HepG2 (cell line): ENCODE measurements around the gene OPN5. TPM values are rescaled to one million over a fixed set of nuclear protein-coding genes. Genes with fewer than 3 reads are reported as not detected.

ENCODE experiments used
- ATAC-seq: fragments of 200-7000 bp; cut with Tn5 transposase; 3 replicates; pipeline ENCODE4 v1.9.1; 2020; ENCODE audit warnings: mild to moderate bottlenecking, moderate library complexity
- BruUV-seq: library from RNA; stranded (reverse); fragments of 400-500 nt; replicated peaks from 2 replicates; lab custom pipeline; 2021; lab: Mats Ljungman, UMichigan
- CTCF ChIA-PET: fragments of 300-600 bp; formaldehyde crosslinking; extraction: SDS; loops from one replicate; lab custom pipeline; 2021; ENCODE audit warnings: low total read pairs, inconsistent platforms, low intra/inter-chr PET ratio; lab: Yijun Ruan, JAX
- POLR2A ChIA-PET: fragments of 350-600 bp; sonication (Branson Sonifier 250); formaldehyde crosslinking; loops from one replicate; lab custom pipeline; 2020; ENCODE audit warnings: antibody characterized with exemption, inconsistent platforms; lab: Yijun Ruan, JAX
- DNase-seq: peaks from one replicate; pipeline ENCODE4 v3.0.0-alpha.2; 2015; ENCODE audit warnings: low spot score
- FAIRE-seq: peaks from 3 replicates; lab custom pipeline; 2011; peaks lifted over from hg19 to GRCh38; lab: Jason Lieb, UNC
- H2AFZ ChIP-seq: one replicate; pipeline ENCODE4 v1.6.1; 2011; ENCODE audit warnings: low read length, inconsistent platforms
- H3K27ac ChIP-seq: fragments of 300-600 bp; 3 replicates; pipeline ENCODE4 v1.8.0; 2011; ENCODE audit warnings: mixed run types, mild to moderate bottlenecking, mixed read lengths, low read length, inconsistent platforms; ENCODE audit not compliant: insufficient read depth; ENCODE audit errors: extremely low read length
- H3K27me3 ChIP-seq, 2 experiments: fragments of 200-600 bp in 1 of 2; 2 replicates in 1 of 2; 3 replicates in 1 of 2; pipeline versions ENCODE4 v1.6.0 to v1.8.0; 2011; ENCODE audit warnings: low read length in 2 of 2, mild to moderate bottlenecking in 2 of 2, moderate library complexity in 2 of 2, inconsistent platforms in 1 of 2; ENCODE audit not compliant: insufficient read depth in 2 of 2, control insufficient read depth in 1 of 2
- H3K36me3 ChIP-seq, 2 experiments: fragments of 200-600 bp in 1 of 2; replicated peaks in 1 of 2; 2 replicates in 1 of 2; 3 replicates in 1 of 2; pipeline versions ENCODE4 v1.5.1 to v1.8.0; 2011; ENCODE audit warnings: low read length in 2 of 2, inconsistent platforms in 1 of 2; ENCODE audit not compliant: insufficient read depth in 2 of 2, control insufficient read depth in 1 of 2
- H3K4me1 ChIP-seq: 2 replicates; pipeline ENCODE4 v1.5.1; 2012; ENCODE audit warnings: low read length, inconsistent platforms; ENCODE audit not compliant: insufficient read depth
- H3K4me2 ChIP-seq: 2 replicates; pipeline ENCODE4 v1.6.0; 2011; ENCODE audit warnings: low read depth, low read length, inconsistent platforms
- H3K4me3 ChIP-seq, 3 experiments: fragments of 200-600 bp in 1 of 3; sonication (generic), shearing (Covaris generic) in 1 of 3; replicated peaks in 1 of 3; 2 replicates each; pipeline ENCODE4 v1.5.1; 2011 to 2016; ENCODE audit warnings: low read length in 3 of 3, inconsistent platforms in 2 of 3, low read depth in 2 of 3, mild to moderate bottlenecking in 2 of 3, control low read depth in 1 of 3, mixed read lengths in 1 of 3; ENCODE audit not compliant: insufficient read depth in 1 of 3
- H3K79me2 ChIP-seq: one replicate; pipeline ENCODE4 v1.6.1; 2011; ENCODE audit warnings: low read length, inconsistent platforms; ENCODE audit not compliant: insufficient read depth
- H3K9ac ChIP-seq: 2 replicates; pipeline ENCODE4 v1.6.0; 2011; ENCODE audit warnings: mild to moderate bottlenecking, low read depth, low read length, inconsistent platforms; ENCODE audit not compliant: insufficient read depth
- H3K9me3 ChIP-seq: 2 replicates; pipeline ENCODE4 v1.5.1; 2012; ENCODE audit warnings: mild to moderate bottlenecking, low read length
- H4K20me1 ChIP-seq: 2 replicates; pipeline ENCODE4 v1.6.0; 2011; ENCODE audit warnings: inconsistent platforms, mild to moderate bottlenecking, low read length, moderate library complexity; ENCODE audit not compliant: insufficient read depth
- DNMT1 ChIP-seq: sonication (generic); formaldehyde crosslinking; IDR thresholded peaks from 2 replicates; pipeline ENCODE4 v1.5.1; 2020; ENCODE audit warnings: mild to moderate bottlenecking, missing genetic modification reagents
- FOXA3 ChIP-seq: IDR thresholded peaks from 2 replicates; pipeline ENCODE4 v1.6.1; 2016; ENCODE audit warnings: missing genetic modification reagents, missing compliant biosample characterization
- KMT2A ChIP-seq: sonication (generic); formaldehyde crosslinking; IDR thresholded peaks from 2 replicates; pipeline ENCODE4 v1.4.0; 2020; ENCODE audit warnings: missing genetic modification reagents
- LCORL ChIP-seq, 2 experiments: fragments of 450-650 bp in 1 of 2; sonication (generic) in 1 of 2; formaldehyde crosslinking in 1 of 2; IDR thresholded peaks; 2 replicates each; pipeline versions ENCODE4 v1.5.0 to v1.6.1; 2017 to 2020; ENCODE audit warnings: antibody characterized with exemption in 1 of 2, missing genetic modification reagents in 1 of 2
- MIER2 ChIP-seq: IDR thresholded peaks from 2 replicates; pipeline ENCODE4 v1.6.1; 2016; ENCODE audit warnings: missing biosample characterization, missing genetic modification reagents
- MTA3 ChIP-seq: sonication (generic); formaldehyde crosslinking; IDR thresholded peaks from 2 replicates; pipeline ENCODE4 v1.4.0; 2020; ENCODE audit warnings: missing genetic modification reagents
- RFX1 ChIP-seq: fragments of 450-650 bp; IDR thresholded peaks from 2 replicates; pipeline ENCODE4 v1.6.1; 2017
- SP4 ChIP-seq: sonication (generic); formaldehyde crosslinking; IDR thresholded peaks from 2 replicates; pipeline ENCODE4 v1.8.1; 2023; ENCODE audit warnings: mild to moderate bottlenecking, missing genetic modification reagents
- THYN1 ChIP-seq: sonication (generic); formaldehyde crosslinking; IDR thresholded peaks from 2 replicates; pipeline ENCODE4 v1.8.1; 2023; ENCODE audit warnings: low read depth, mild to moderate bottlenecking, moderate library complexity, missing genetic modification reagents, borderline replicate concordance
- ZFY ChIP-seq: sonication (generic); formaldehyde crosslinking; IDR thresholded peaks from 2 replicates; pipeline ENCODE4 v1.4.0; 2020; ENCODE audit warnings: missing genetic modification reagents
- ZNF335 ChIP-seq: sonication (generic); formaldehyde crosslinking; IDR thresholded peaks from 2 replicates; pipeline ENCODE4 v1.4.0; 2020; ENCODE audit warnings: missing genetic modification reagents
- ZNF564 ChIP-seq: sonication (generic); formaldehyde crosslinking; IDR thresholded peaks from 2 replicates; pipeline ENCODE4 v1.8.1; 2023; ENCODE audit warnings: mild to moderate bottlenecking, missing genetic modification reagents
- ZNF781 ChIP-seq: sonication (generic); formaldehyde crosslinking; IDR thresholded peaks from 2 replicates; pipeline ENCODE4 v1.5.1; 2020; ENCODE audit warnings: borderline replicate concordance, mild to moderate bottlenecking, missing genetic modification reagents; ENCODE audit errors: not compliant biosample characterization
- ZNF878 ChIP-seq: sonication (generic); formaldehyde crosslinking; IDR thresholded peaks from 2 replicates; pipeline ENCODE4 v1.8.1; 2023; ENCODE audit warnings: mild to moderate bottlenecking, missing genetic modification reagents, moderate library complexity
- WGBS: methylation state at CpG from one replicate; pipeline ENCODE4 v1.1.6; 2017; ENCODE audit warnings: low lambda C conversion rate; 5-methylcytosine and 5-hydroxymethylcytosine counted together
- in situ Hi-C: cut with HindIII; loops from 2 replicates; pipeline ENCODE4 v1.10.0; 2017; ENCODE audit warnings: low pct_unique_long_range_greater_than_20kb; ENCODE audit not compliant: extremely low pct_ligation_motif_present
- intact Hi-C: fragments of 100-400 bp; cut with micrococcal nuclease; formaldehyde crosslinking; loops from one replicate; pipeline ENCODE4 v1.10.0; 2022; ENCODE audit not compliant: unreplicated experiment
- polyA plus RNA-seq, 8 experiments: library from polyadenylated mRNA; depleted of rRNA in 3 of 8; stranded (reverse) in 7 of 8; unstranded in 1 of 8; fragments of >200 nt; fragmentation: Illumina TruSeq in 4 of 8; extraction: Trizol in 4 of 8; gene quantifications; 2 replicates each; pipeline versions ENCODE4 v1.2.1 to v1.2.3, GENCODE V29; 2011 to 2016; ENCODE audit warnings: low read depth in 4 of 8, missing spikeins in 1 of 8, mixed read lengths in 1 of 8; ENCODE audit not compliant: insufficient read depth in 1 of 8
- total RNA-seq, 5 experiments: library from RNA; depleted of rRNA; stranded (reverse); fragments of >200 nt; fragmentation: Illumina TruSeq; extraction: Trizol; gene quantifications; 2 replicates each; pipeline ENCODE4 v1.2.3, GENCODE V29; 2016; ENCODE audit warnings: low read depth in 1 of 5
- TF ChIP-seq, protein P1 (sequence below): sonication (generic); formaldehyde crosslinking; IDR thresholded peaks from 2 replicates; pipeline ENCODE4 v1.4.0; 2020; ENCODE audit warnings: missing genetic modification reagents
- TF ChIP-seq, protein P2 (sequence below): sonication (generic); formaldehyde crosslinking; IDR thresholded peaks from 2 replicates; pipeline ENCODE4 v1.5.1; 2020; ENCODE audit warnings: mild to moderate bottlenecking, missing genetic modification reagents, borderline replicate concordance

The OPN5 gene
- total and polyA plus RNA-seq, 2 of the 13 experiments (the other 11 are each of a cell fraction or from before 2014, with no cell fraction given), result not detected

DNA sequence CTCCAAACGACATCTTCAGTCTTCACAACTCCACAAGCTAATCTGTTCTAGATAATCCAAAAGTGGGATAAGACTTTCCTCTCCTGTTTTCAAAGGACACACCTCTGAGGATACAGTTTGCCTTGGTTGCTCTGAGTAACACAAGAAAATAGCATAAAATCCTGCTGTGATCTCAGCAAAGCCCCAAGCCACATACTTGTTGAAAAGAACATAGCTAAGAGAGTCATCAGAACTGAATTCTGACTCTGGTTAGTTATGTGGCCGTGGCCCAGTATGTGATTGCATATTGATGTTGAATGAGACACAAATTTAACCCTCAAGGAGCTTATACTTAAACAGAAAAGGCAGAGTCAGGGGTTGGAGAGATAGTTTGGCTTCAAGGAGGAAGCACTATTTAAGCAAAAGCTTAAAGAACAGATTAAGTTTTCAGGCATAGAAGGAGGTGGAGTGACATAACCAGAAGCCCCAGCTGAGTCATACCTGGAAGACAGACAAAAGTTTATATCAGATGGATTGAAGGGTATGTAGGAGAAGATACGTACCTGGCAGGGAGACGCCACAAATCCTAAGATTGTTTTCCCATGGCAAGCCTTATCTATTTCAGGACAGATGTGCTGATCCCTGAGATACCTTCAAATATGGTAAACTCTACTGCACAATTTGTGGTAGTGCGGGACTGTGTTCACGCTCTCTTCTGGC lies 41.2 kb downstream of the OPN5 start (continued):
- no peak for TF ChIP-seq ZFY (CRISPR knock-in tag)
- TF ChIP-seq KMT2A (CRISPR knock-in tag), result no peak
- TF ChIP-seq SP4, result no peak
- no peak for TF ChIP-seq DNMT1 (CRISPR knock-in tag)
- TF ChIP-seq, protein P1, sequence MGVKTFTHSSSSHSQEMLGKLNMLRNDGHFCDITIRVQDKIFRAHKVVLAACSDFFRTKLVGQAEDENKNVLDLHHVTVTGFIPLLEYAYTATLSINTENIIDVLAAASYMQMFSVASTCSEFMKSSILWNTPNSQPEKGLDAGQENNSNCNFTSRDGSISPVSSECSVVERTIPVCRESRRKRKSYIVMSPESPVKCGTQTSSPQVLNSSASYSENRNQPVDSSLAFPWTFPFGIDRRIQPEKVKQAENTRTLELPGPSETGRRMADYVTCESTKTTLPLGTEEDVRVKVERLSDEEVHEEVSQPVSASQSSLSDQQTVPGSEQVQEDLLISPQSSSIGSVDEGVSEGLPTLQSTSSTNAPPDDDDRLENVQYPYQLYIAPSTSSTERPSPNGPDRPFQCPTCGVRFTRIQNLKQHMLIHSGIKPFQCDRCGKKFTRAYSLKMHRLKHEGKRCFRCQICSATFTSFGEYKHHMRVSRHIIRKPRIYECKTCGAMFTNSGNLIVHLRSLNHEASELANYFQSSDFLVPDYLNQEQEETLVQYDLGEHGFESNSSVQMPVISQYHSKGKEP (CRISPR knock-in tag), result no peak
- no peak for TF ChIP-seq ZNF878 (CRISPR knock-in tag)
- TF ChIP-seq ZNF781 (CRISPR knock-in tag), result no peak
- no peak for TF ChIP-seq ZNF564 (CRISPR knock-in tag)
- TF ChIP-seq LCORL (IDR thresholded peaks at IDR 0.05), result no peak
- no peak for TF ChIP-seq LCORL (CRISPR knock-in tag; IDR thresholded peaks at IDR 0.05)

DNA sequence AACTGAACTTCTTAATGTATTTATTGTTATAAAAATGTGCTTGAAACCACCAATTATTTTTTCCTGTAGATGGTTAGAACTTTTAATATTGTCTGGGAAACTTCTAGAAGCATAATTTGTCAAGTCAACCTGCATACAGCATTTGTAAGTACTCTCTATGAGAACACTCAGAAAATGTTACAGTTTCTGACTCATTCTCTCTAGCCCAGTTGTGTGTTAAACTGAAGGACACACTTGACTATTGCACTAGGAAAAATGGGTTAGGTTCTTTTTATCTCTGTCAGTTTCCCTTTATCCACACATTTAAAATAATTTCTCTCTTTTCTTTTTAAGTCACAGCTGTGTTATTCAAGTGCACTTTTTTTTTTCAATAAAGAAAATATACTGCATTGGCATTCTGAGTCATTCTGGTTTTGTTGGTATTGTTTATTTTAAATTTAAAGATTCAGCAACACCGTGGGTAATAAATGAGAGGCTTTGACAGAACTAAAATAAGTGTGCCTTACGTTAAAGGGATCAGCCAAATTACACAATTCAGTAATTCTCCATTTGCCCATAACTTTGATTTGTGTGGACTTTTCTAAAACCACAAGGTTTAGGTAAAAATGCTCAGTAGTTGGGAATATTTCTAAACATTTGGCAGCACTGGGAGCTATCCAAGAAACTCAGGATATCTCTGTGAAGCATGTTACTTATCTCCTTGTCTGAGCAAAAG lies 50.7 kb downstream of the OPN5 start:
- Histone ChIP-seq H3K27ac (no peak overlapping the region), H3K4me1 (no peaks in the 10 kb centered on the region), H3K79me2 (no peaks in the 10 kb centered on the region), H3K4me2 (no peak overlapping the region), H3K4me3 (no peak overlapping the region), H3K9me3 (no peaks in the 10 kb centered on the region), H3K27me3 (no peaks in the 10 kb centered on the region), H3K9ac (no peak overlapping the region), H2AFZ (no peak overlapping the region), H4K20me1 (no peaks in the 10 kb centered on the region), H3K36me3 (no peaks in the 10 kb centered on the region)
- in situ Hi-C loops, result no loop called here
- BruUV-seq, result no TSS peak
- intact Hi-C loops, result no loop called here
- 5% methylated on average over 2 of the region's 2 CpGs for WGBS
- TF ChIP-seq MTA3, result no peak
- no peak for TF ChIP-seq ZNF335 (CRISPR knock-in tag)
- TF ChIP-seq MIER2 (CRISPR knock-in tag), result no peak
- no peak for TF ChIP-seq FOXA3 (CRISPR knock-in tag)
- no peak for TF ChIP-seq RFX1
- no peak for TF ChIP-seq THYN1 (CRISPR knock-in tag)
- TF ChIP-seq, protein P2, sequence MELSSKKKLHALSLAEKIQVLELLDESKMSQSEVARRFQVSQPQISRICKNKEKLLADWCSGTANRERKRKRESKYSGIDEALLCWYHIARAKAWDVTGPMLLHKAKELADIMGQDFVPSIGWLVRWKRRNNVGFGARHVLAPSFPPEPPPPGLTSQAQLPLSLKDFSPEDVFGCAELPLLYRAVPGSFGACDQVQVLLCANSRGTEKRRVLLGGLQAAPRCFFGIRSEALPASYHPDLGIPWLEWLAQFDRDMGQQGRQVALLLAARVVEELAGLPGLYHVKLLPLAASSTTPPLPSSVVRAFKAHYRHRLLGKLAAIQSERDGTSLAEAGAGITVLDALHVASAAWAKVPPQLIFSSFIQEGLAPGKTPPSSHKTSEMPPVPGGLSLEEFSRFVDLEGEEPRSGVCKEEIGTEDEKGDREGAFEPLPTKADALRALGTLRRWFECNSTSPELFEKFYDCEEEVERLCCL (CRISPR knock-in tag), result no peak
- ATAC-seq (no peak), DNase-seq (no peak), FAIRE-seq (peak; percentile 23)
- CTCF ChIA-PET, result no interaction called here
- POLR2A ChIA-PET, result no interaction called here
